ENCODE results near the gene HNRNPL. TPM values are rescaled to one million over a fixed set of nuclear protein-coding genes. Genes with fewer than 3 reads are reported as not detected.

HNRNPL gene
- total and polyA plus RNA-seq, 9 of the 15 experiments (the other 6 are each of a cell fraction or from before 2014, with no cell fraction given) = 39.5 to 610 (median 299) TPM

DNA sequence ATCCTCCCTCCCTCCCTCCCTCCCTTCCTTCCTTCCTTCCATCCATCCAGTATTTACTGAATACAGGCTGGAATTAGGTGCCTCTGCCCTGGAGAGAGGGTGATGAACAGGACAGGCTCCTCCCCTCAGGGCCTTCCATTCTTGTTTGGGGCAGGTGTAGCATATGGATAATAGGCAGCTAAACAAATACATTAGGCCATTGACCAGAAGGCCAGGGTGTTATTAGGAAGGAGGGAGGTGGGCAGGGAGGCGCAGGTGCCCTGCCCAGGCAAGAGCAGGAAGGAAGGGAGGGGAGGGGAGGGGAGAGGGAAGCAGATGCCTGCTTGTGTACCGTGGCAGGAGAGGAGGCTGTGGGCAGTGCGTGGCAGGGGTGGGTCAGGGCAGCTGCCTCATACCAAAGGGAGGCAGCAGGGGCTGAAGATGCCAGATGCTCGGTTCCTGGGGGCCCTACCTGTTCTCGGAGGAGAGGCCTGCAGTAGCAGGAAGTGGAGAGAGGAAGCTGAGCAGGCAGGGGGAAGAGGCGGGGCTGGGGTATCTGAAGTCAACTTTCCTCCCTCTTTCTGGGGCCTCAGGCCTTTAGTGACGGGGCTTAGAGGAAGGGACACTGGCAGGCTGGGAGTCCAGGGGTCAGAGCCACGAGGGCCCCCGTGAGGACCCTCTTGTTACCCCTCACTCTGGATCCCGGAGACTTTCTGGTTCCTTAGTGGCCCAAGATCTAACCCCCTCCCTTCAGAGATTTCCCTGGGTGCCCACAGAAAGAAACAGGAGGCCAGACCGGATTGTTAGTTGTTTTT lies 28.2 kb upstream of the HNRNPL start, which contains the start of gene RINL (continued):
- TF ChIP-seq, protein P1, sequence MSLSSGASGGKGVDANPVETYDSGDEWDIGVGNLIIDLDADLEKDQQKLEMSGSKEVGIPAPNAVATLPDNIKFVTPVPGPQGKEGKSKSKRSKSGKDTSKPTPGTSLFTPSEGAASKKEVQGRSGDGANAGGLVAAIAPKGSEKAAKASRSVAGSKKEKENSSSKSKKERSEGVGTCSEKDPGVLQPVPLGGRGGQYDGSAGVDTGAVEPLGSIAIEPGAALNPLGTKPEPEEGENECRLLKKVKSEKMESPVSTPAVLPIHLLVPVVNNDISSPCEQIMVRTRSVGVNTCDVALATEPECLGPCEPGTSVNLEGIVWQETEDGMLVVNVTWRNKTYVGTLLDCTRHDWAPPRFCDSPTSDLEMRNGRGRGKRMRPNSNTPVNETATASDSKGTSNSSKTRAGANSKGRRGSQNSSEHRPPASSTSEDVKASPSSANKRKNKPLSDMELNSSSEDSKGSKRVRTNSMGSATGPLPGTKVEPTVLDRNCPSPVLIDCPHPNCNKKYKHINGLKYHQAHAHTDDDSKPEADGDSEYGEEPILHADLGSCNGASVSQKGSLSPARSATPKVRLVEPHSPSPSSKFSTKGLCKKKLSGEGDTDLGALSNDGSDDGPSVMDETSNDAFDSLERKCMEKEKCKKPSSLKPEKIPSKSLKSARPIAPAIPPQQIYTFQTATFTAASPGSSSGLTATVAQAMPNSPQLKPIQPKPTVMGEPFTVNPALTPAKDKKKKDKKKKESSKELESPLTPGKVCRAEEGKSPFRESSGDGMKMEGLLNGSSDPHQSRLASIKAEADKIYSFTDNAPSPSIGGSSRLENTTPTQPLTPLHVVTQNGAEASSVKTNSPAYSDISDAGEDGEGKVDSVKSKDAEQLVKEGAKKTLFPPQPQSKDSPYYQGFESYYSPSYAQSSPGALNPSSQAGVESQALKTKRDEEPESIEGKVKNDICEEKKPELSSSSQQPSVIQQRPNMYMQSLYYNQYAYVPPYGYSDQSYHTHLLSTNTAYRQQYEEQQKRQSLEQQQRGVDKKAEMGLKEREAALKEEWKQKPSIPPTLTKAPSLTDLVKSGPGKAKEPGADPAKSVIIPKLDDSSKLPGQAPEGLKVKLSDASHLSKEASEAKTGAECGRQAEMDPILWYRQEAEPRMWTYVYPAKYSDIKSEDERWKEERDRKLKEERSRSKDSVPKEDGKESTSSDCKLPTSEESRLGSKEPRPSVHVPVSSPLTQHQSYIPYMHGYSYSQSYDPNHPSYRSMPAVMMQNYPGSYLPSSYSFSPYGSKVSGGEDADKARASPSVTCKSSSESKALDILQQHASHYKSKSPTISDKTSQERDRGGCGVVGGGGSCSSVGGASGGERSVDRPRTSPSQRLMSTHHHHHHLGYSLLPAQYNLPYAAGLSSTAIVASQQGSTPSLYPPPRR (CRISPR knock-in tag; IDR thresholded peaks at IDR 0.05; ENCODE audit: borderline replicate concordance) = no peak
- TF ChIP-seq, protein P2, sequence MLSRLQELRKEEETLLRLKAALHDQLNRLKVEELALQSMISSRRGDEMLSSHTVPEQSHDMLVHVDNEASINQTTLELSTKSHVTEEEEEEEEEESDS (CRISPR knock-in tag; IDR thresholded peaks at IDR 0.05) = no peak
- no peak for TF ChIP-seq SIN3B (IDR thresholded peaks at IDR 0.05; ENCODE audit: low read depth)
- TF ChIP-seq DMBX1 (CRISPR knock-in tag; IDR thresholded peaks at IDR 0.05; ENCODE audit: borderline replicate concordance) = no peak
- TF ChIP-seq ZBED1 (IDR thresholded peaks at IDR 0.05) = no peak
- TF ChIP-seq, protein P3, sequence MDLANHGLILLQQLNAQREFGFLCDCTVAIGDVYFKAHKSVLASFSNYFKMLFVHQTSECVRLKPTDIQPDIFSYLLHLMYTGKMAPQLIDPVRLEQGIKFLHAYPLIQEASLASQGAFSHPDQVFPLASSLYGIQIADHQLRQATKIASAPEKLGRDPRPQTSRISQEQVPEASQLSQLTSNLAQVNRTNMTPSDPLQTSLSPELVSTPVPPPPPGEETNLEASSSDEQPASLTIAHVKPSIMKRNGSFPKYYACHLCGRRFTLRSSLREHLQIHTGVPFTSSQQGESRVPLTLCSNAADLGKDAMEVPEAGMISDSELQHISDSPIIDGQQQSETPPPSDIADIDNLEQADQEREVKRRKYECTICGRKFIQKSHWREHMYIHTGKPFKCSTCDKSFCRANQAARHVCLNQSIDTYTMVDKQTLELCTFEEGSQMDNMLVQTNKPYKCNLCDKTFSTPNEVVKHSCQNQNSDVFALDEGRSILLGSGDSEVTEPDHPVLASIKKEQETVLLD (IDR thresholded peaks at IDR 0.05) = no peak
- no peak for TF ChIP-seq ZNF224 (CRISPR knock-in tag; IDR thresholded peaks at IDR 0.05)
- 0 out of 2 replicates have a peak, but pooled peaks have one; percentile 14 for TF ChIP-seq ETV1 (tag; conservative IDR thresholded peaks at IDR 0.05; ENCODE audit: low read depth)
- no peak for TF ChIP-seq TEAD4 (IDR thresholded peaks at IDR 0.05; ENCODE audit: low read length)
- TF ChIP-seq TEAD4 (CRISPR knock-in tag; IDR thresholded peaks at IDR 0.05; ENCODE audit: borderline replicate concordance) = no peak
- no peak for TF ChIP-seq SIN3A (IDR thresholded peaks at IDR 0.05; ENCODE audit: borderline replicate concordance in 2 of 2, control insufficient read depth in 1 of 2, low read depth in 2 of 2, low read length in 2 of 2)
- TF ChIP-seq, protein P4, sequence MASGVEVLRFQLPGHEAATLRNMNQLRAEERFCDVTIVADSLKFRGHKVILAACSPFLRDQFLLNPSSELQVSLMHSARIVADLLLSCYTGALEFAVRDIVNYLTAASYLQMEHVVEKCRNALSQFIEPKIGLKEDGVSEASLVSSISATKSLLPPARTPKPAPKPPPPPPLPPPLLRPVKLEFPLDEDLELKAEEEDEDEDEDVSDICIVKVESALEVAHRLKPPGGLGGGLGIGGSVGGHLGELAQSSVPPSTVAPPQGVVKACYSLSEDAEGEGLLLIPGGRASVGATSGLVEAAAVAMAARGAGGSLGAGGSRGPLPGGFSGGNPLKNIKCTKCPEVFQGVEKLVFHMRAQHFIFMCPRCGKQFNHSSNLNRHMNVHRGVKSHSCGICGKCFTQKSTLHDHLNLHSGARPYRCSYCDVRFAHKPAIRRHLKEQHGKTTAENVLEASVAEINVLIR (CRISPR knock-in tag; IDR thresholded peaks at IDR 0.05) = no peak
- TF ChIP-seq, protein P5, sequence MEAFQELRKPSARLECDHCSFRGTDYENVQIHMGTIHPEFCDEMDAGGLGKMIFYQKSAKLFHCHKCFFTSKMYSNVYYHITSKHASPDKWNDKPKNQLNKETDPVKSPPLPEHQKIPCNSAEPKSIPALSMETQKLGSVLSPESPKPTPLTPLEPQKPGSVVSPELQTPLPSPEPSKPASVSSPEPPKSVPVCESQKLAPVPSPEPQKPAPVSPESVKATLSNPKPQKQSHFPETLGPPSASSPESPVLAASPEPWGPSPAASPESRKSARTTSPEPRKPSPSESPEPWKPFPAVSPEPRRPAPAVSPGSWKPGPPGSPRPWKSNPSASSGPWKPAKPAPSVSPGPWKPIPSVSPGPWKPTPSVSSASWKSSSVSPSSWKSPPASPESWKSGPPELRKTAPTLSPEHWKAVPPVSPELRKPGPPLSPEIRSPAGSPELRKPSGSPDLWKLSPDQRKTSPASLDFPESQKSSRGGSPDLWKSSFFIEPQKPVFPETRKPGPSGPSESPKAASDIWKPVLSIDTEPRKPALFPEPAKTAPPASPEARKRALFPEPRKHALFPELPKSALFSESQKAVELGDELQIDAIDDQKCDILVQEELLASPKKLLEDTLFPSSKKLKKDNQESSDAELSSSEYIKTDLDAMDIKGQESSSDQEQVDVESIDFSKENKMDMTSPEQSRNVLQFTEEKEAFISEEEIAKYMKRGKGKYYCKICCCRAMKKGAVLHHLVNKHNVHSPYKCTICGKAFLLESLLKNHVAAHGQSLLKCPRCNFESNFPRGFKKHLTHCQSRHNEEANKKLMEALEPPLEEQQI (IDR thresholded peaks at IDR 0.05) = no peak
- TF ChIP-seq ADNP (tag; IDR thresholded peaks at IDR 0.05) = no peak
- TF ChIP-seq CXXC5 (CRISPR knock-in tag; IDR thresholded peaks at IDR 0.05) = peak; percentile 18; the same call in 1 of the 2 replicates
- no peak for TF ChIP-seq STAT5B (CRISPR knock-in tag; IDR thresholded peaks at IDR 0.05)
- no peak for TF ChIP-seq KHSRP (IDR thresholded peaks at IDR 0.05)
- TF ChIP-seq COPS2 (conservative IDR thresholded peaks at IDR 0.05) = no peak
